GM19438 (cell line): ENCODE results near the gene NFKBIA.
"Not testable (repeated sequence)": the region's sequence is repeated elsewhere in the genome, so short reads cannot be mapped to it uniquely, and the experiment has no call there.

Source experiments
- ATAC-seq: cut with Tn5 transposase; IDR thresholded peaks from one replicate; pipeline ENCODE4 v1.9.1; 2021; ENCODE audit warnings: low read depth; ENCODE audit not compliant: unreplicated experiment

NFKBIA gene, protein sequence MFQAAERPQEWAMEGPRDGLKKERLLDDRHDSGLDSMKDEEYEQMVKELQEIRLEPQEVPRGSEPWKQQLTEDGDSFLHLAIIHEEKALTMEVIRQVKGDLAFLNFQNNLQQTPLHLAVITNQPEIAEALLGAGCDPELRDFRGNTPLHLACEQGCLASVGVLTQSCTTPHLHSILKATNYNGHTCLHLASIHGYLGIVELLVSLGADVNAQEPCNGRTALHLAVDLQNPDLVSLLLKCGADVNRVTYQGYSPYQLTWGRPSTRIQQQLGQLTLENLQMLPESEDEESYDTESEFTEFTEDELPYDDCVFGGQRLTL

DNA sequence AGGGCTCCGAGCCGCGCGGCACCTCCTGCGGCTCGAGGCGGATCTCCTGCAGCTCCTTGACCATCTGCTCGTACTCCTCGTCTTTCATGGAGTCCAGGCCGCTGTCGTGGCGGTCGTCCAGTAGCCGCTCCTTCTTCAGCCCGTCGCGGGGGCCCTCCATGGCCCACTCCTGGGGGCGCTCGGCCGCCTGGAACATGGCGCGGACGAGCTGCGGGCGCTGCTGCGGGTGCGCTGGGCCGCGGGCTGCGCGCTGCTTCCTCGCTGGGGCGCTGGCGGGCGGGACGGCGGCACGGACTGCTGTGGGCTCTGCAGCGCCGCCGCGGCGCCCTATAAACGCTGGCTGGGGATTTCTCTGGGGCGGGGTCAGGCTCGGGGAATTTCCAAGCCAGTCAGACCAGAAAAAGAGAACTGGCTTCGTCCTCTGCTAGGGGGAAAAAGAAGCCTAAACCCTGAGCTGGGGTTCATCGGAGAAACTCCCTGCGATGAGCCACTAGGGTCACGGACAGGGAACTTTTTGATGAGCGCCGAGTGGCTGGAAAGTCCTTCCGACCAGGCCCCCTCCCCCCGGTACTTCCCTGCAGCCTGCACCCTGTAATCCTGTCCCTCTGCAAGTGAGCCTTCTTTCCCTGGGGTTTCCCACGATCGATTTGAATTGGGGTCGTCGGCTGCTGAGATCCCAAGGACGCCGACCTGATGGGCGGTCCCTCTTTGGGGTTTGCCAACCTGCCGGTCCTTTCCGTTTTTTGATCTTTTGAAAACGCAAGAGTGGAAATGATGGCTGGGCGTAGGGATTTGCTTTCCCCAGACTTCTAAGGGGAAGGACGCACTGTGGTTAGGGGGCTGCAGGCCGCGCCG is at the start of gene NFKBIA:
TSS of gene NFKBIA (minus strand) at position 301 of the 855 bp plus-strand sequence. CDS start at position 196, 105 bp downstream.
- peak; percentile 51 for ATAC-seq

DNA sequence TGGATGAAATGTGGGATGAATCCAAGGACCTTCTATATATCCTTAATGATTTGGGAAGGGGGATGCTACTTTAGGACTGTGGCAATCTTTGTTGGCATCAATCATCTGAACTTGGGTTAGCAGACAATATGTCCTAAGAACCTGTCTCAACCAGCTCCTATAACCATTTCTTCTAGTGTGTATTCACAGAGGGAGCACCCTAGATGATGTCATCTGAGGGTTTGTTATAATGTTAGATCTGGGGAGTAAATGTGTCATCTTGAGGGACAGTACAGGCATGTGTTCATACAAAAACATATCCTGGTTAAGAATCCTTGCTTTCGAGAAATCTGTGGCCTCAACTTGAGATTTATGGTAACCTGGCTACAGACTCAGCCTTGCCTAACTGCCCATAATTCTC is 41.9 kb upstream of the NFKBIA start:
- ATAC-seq: no peak

DNA sequence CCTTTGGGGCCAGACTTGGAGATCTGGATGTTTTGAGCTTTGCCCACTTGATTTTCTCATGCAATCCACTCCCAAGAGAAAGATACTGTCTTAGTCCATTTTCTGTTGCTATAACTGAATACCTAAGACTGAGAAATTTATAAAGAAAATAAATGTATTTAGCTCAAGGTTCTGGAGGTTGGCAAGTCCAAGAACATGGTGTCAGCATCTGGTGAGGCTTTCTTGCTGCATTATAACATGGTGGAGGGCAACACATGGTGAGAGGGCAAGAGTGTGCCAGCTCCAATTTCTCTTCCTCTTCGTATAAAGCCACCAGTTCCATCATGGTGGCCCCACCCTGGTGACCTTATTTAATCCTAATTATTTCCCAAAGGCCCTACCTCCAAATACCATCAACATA is 39.6 kb upstream of the NFKBIA start:
- ATAC-seq: no peak

DNA sequence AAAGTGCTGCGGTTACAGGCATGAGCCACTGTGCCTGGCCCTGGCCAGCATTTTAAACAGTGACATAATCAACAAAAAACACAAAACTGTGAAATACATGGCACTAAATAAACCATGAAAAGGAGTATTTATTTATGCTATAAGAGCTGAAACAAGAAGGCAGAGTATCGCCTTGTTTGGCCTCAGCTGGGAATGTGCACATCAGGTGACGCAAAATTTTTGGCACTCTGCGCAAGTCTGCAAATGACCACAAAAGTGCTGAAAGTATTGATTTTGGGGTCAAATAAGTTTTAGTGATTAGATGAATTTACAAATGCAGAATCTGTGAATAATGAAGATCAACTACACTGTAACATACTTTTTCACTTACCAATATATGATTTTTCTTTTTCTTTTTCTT is 36.6 kb upstream of the NFKBIA start:
- ATAC-seq: no peak

DNA sequence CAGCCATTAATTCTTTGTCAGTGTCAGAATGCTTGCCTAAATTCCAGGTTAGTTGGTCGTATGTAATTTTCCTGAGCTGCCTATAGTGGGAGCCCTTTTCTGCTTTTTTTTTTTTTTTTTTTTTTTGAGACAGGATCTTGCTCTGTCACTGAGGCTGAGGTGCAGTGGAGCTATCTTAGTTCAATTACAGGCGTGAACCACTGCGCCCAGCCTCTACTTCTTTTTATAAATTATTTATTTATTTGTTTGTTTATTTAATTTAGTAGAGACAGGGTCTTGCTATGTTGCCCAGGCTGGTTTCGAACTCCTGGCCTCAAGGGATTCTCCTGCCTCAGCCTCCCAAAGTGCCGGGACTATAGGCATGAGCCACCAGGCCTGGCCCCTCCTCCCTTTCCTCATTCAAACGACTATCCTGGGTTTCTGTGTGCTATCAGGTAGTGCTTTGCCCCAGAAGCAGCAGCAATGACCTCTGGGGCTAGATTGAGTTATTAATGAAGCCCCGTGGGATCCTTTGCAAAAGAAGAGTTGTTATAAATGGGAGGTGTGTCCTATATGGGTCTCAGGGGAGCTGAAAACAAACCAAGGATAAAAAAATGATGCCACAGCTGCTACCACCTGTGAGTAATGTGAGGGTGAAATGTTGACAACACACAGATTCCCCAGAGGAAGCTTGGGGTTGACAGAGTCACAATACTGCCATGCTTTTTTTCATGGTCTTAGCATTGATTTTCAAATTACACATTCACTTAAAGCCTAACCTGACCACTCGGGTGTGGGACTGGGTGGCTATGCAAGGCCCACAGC is 34.6 kb upstream of the NFKBIA start:
- ATAC-seq: no peak

DNA sequence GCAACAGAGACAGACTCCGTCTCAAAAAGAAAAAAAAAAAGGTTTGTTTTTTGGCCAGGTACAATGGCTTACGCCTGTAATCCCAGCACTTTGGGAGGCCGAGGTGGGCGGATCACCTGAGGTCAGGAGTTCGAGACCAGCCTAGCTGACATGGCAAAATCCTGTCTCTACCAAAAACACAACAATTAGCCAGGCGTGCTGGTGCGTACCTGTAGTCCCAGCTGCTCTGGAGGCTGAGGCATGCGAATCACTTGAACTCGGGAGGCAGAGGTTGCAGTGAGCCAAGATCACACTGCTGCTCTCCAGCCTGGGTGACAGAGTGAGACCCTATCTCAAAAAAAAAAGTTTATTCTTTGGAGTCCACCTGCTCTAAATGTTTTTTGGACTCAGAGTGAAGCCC is 33.9 kb upstream of the NFKBIA start:
- not testable (repeated sequence) for ATAC-seq

DNA sequence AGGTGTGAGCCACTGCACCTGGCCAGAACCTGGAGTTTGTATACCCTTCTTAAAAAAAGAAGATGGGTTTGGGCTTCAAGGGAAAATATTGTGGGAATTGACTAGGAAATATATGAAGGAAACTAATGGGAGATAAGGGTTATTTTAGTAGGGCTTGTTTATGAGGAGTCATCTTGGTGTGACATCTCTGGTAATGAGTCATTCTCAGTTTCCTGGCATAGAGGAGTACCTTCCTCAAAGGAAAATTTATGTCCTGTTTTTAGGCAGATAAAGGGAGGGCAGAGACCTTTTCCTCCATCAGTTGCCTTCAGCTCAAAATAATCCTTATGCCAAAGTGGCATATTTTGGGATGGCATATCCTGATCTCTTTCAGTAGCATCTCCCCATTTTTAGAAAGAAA is 30.6 kb upstream of the NFKBIA start:
- ATAC-seq: no peak

DNA sequence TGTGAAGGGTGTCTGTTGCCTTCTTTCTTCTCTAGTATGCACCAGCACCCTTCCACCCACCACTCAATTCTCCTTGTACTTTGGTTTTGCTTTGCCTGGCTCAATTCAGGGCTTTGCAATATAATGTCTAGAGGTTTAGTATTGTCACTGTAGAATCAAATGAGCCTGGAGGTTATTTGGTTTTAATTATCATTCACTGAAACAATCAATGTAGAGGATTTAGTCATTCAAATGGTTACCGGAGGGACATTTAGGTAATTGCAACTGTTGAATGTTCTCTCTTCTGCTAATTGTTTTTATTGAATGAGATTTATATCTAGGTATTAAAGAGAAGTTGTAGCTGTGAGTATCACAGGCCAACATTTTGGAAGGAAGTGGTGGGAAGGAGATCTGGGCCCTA is 29.3 kb upstream of the NFKBIA start:
- ATAC-seq: no peak

DNA sequence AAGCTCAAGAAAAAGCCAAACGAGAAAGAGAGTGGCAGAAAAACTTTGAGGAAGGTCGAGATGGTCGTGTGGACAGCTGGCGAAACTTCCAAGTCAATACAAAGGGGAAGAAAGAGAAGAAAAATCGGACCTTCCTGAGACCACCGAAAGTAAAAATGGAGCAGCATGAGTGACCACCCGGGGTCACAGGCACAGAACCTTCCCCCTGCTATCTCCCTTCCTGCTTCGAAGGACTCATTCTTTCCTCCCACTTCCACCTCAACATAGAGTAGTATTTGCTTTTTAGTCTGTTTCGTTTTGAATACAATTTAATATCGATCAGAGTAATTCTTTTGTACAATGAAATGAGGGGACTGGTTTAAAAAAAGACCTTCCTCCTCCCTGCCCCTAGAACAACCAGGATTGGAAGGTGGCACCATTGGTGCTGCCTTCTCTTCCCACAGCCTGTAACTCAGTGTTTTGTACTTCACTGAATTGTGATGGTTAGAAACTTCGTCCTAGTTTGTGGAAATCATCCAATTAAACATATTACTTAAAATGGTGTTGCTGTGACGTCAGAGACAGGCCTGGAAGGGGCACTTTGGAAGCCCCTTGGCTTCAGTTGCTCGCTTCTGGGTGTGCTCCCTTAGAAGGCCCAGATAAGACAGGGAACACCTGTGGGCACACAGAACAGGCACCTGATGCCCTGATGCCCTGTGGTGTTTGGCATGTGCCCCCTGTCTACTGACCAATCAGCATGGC is 26.1 kb upstream of the NFKBIA start:
- ATAC-seq: no peak

DNA sequence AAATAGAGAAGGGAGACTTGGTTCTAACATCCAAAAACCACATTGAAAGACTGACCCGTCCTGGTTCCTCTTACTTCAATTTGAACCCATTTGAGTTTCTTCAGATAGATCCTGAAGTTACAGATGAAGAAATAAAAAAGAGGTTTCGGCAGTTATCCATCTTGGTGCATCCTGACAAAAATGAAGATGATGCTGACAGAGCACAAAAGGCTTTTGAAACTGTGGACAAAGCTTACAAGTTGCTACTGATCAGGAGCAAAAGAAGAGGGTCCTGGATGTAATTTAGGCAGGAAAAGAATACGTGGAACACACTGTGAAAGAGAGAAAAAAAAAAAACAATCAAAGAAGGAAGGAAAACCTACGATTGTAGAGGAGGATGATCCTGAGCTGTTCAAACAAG is 25.4 kb upstream of the NFKBIA start:
- ATAC-seq: no peak

DNA sequence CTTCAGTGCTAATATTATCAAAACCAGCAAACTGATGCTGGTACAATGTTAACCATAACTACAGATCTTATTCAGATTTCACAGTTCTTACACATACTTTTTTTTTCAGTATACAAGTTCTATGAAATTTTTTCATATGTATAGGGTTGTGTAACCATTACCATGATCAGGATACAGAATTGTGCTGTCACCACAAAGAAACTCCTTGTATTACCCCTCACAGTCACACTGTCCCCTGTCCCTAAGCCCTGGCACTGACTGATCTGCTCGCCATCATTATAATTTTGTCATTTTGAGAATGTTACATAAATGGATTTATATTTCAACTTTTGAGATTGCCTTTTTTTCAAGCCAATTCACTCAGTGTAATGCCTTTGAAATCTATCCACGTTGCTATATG is 21.3 kb upstream of the NFKBIA start:
- ATAC-seq: no peak

DNA sequence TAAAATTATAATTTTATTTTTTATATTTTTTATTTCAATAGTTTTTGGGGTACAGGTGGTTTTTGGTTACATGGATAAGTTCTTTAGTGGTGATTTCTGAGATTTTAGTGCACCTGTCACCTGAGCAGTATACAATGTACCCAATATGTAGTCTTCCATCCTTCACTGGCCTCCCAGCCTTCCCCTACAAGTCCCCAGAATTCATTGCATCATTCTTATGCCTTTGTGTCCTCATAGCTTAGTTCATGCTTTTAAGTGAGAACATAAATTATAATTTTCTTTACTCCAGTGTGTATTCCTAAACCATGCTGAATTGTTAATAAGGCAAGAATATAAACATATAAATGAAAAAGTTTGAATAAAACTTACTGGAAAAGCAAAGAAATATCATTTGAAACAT is 19.1 kb upstream of the NFKBIA start:
- ATAC-seq: no peak

DNA sequence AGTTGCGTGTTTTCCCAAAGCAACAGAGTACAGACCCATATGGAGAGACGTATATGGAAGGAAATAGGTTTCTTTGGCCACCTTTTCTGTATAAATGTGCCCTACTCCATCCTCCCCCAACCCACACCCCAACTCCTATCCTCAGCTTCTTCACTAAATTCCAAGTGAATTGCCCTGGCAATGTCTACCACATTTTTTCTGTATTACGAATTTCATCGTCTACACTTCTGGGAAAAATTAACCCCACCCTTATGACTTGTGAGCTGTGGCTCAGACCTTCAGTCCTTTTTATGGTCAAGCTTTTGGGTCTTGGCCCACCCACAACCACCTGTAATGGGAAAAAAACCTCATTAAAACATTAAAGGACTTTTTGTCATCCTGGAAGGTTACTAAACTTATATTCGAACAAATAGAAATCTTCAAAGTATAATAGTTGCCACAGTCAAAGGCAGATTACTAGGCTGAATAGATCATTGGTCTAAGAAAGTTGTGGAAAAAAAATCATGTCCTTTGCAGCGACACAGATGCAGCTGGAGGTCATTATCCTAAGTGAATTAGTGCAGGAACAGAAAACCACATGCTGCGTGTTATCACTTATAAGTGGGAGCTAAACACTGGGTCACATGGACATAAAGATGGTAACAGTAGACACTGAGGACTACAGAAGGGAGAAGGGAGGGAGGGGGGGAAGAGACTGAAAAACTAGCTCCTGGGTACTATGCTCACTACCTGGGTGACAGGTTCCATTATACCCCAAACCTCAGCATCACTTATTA is 15.7 kb upstream of the NFKBIA start:
- ATAC-seq: no peak

DNA sequence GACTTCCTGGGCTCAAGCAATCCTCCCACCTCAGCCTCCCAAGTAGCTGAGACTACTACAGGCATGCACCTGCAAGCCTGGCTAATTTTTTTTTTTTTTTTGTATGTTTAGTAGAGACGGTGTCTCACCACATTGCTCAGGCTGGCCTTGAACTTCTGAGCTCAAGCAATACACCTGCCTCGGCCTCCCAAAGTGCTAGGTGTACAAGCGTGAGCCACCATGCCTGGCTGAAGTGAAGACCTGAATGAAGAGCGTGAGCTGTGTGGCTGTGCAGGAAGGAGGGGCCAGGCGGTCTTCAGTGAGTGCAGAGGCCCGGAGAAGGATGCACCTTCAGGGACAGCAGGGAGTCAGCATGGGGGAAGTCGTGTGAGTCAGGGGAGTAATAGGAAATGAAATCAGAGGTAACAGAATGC is 14.9 kb upstream of the NFKBIA start:
- ATAC-seq: no peak

DNA sequence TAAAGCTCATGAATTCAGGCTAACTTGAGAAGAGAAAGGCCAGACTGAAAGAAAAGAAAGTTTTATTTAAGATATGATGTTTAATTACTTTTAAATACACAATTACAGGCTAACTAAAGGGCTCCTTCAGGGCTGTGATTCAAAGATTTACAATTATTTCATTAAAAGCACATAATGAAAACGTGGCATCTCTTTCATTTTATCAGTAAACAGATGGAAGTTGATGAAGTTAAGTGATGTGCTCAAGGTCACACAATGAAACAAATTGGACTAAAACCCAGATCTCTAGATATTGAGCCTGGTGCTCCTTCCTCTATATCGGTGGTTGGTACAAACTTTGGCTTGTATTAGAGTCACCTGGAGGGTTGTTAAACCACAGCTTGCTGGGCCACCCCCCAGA is 13.5 kb upstream of the NFKBIA start:
- no peak for ATAC-seq

DNA sequence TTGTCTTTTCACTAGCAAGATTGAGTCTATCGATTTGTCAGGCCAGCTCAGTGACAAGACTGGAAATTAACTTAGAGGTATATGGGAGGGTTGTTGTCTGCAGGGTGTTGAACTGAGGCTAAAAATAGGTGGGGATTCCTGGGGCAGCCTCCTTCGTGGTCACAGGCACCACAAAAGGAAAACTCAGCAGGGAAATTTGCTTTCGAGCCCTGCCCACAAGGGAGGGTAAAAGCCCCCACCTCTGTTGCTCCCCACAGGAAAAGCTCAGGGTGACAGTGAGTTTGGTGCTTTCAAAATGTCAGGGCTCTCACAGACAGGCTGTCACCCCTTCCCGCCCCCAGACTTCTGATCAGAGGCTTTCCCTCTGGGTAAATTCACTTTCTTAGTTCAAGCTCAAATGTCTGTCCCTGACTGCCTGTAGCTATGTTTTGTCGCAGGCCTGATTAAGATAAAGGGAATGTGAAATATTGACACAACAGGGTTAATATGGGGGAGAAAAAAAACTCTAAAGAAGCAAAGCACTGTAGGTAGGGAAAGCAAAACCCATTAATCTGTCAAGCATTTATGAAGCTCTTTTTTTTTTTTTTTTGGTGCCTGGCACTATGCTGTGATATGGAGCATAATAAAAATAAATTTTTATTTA is 11.7 kb upstream of the NFKBIA start:
- ATAC-seq: peak; percentile 52

DNA sequence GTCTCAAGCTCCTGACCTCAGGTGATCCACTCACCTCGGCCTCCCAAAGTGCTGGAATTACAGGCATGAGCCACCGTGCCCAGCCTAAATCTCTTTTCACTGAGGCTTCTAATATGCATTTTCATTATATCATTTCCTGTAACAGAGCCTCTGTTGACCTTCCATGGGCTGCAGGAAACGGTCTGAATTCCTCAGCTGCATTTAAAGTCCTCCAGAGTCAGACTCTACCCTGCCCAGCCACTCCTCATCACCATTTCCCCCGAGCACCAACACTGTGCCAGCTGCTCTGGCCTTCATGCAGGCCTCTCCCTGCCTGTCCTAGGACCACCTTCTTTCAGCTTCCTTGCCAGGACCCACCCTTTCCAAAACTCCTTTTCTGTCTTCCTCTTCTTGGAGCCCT is 9.8 kb upstream of the NFKBIA start:
- no peak for ATAC-seq

DNA sequence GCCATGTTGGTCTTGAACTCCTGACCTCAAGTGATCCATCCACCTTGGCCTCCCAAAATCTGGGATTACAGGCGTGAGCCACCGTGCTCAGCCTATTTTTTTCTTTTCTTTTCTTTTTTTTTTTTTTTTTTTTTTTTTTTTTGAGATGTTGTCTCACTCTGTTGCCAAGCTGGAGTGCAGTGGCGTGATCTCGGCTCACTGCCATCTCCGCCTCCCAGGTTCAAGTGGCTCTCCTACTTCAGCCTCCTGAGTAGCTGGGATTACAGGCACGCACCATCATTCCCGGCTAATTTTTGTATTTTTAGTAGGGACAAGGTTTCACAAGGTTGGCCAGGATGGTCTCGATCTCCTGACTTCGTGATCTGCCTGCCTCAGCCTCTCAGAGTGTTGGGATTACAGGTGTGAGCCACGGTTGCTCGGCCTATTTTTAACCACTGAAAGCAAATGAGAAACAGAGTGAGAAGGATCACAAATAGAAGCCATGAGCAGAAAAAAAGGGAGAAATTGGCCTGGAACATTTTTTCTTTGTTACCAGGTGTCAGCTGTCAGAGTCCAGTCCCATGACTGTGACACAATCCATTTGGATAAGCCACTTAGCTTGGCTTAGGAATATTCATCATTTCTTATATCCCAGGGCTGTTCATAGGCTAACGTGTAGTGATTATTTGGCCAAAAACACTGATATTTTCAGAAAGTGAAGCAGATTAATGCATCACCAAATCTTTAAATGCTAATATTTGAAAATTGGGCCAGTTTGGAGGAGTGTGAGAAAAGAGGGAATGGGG is 7.9 kb upstream of the NFKBIA start:
- no peak for ATAC-seq
